Measurements from ENCODE around the gene ARHGAP31.
A peak's percentile ranks its signal among the peaks of the same experiment; 100 is the strongest.
"Not testable (repeated sequence)": the region's sequence is repeated elsewhere in the genome, so short reads cannot be mapped to it uniquely, and the experiment has no call there.

The ARHGAP31 gene

DNA sequence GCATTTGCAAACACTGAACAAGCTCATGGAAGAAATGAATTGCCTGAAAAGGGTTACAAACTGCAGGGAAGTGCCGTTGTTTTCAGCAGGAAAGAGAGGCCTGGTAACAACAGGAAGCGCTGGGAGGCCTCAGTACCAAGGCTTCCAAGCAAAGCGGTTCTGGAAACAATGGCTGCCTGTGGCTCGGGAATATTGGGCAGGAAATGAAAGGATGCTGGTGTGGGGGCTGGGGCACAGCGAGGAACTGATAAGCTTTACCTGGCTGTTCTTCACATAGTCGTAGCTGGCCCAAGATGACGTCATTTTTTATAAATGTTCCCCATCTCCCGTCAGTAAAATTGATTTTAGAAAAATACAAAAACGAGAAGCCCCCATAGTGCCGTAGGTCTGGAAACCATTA is 55.9 kb downstream of the ARHGAP31 start:
- peak; percentile 37 for DNase-seq

- DNase-seq: no peak
Measured at GRCh38 chr3:119351581-119351980, 57.4 kb downstream of the ARHGAP31 start.

GRCh38 chr3:119352034-119352609 is 57.9 kb downstream of the ARHGAP31 start:
- peak; percentile 43 for DNase-seq

DNA sequence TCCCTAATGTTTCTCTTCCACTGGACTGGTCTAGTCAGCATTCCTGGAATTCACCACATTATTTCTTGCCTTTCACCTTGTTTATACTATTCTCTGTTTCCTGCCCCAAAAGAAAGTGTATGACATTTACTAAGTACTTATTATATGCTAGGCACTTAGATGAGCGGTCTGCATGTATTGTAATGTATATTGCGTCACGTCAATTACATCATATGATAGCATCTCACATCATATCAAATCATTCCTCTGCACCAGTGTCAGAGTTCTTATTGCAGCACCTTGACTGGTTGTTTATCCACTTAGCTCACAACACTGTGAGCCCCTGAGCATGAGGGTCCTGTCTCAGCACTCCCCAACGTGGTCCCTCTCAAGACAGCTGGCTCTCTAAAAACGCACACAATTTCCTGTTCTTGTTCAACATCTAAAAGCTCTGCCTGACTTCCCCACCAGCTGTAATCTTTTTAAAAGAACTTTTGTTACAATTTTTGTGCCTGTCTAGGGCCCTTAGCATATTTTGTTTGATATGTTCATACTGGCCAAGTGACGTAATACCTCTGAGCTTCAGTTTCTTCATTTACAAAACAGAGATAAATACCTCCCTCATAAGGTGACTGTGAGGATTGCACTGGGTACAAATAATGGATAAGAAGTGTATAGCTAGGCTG is 58.8 kb downstream of the ARHGAP31 start:
- peak; percentile 69 for DNase-seq

GRCh38 chr3:119355608-119356007 is 61.4 kb downstream of the ARHGAP31 start:
- not testable (repeated sequence) for DNase-seq

GRCh38 chr3:119356646-119357045 is 62.5 kb downstream of the ARHGAP31 start:
- DNase-seq: peak; percentile 25

- no peak for DNase-seq
Measured at GRCh38 chr3:119357190-119357589, 63.0 kb downstream of the ARHGAP31 start.

- no peak for DNase-seq
Measured at GRCh38 chr3:119359476-119360326, 65.5 kb downstream of the ARHGAP31 start.

DNA sequence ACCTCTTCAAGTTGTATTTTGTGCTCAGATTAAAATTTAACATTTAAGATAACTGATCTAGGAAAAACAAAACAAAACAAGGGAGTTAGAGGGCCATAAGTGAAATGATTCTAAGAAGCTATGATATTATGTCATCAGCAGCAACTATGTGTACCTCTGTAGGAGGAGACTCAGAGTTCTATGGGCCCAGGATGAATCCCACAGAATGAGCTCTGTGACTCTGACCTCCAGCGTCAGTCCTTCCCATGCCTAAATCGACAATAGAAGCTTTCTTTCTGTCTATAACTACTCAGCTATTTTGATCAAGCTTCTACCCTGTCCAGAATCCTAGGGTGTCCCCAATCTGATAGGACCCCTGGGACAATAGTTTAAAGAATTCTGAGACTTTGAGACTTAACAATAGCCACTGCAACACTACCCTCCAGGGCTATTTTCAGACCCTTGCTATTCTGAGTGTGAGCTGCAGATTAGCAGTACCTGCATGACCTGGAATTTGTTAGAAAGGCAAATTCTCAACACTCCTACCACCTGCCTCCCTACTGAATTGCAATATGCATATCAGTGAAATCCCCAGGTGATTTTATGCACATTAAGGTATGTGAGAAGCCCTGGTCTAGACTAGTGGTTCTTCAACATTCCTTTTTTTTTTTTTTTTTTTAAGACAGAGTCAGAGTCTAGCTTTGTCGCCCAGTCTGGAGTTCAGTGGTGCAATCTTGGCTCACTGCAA is 66.7 kb downstream of the ARHGAP31 start:
- DNase-seq: no peak

DNA sequence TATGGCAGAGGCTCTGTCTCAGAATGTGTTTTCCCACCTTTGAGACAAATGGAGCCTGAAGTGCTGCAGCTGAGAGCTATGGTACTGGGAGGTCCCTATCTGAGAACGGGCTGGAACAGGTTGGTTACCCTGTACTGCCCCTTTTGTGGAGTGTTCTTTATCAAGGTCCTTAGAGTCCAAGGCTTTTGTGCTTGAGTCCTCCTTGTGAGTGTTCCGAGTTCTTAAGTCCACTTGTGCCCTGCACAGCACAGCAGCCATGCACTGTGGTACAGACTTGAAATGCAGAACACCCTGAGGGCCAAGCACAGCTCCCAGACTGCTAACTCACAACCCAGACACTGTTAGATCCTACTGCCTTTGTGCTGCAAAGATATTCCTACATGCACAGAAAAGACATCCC is 67.8 kb downstream of the ARHGAP31 start:
- no peak for DNase-seq

- no peak for DNase-seq
Measured at GRCh38 chr3:119362940-119363725, 69.0 kb downstream of the ARHGAP31 start.

- DNase-seq: no peak
Measured at GRCh38 chr3:119364401-119364800, 70.2 kb downstream of the ARHGAP31 start.

DNA sequence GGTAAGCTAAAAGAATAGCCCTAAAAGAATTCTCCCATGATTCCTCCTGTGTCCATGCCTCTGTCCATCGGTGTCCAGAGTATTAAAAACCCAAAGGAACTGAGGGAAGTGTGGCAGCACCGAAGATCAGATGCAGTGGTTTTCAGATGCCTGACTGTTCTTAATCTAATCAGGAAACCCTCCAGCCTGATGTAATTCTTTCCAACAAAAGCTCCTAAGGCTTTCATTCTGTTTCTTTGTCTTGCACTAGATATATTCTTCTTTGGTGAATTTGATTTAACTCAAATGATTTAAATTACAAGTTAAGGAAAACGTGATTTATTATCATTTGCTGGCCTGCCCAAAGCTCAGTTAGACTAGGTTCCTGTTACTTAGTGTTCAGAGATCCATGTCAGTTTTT is 71.2 kb downstream of the ARHGAP31 start:
- DNase-seq: no peak

- DNase-seq: no peak
Measured at GRCh38 chr3:119367000-119367399, 72.8 kb downstream of the ARHGAP31 start.

GRCh38 chr3:119368298-119368697 is 74.1 kb downstream of the ARHGAP31 start:
- peak; percentile 70 for DNase-seq

DNA sequence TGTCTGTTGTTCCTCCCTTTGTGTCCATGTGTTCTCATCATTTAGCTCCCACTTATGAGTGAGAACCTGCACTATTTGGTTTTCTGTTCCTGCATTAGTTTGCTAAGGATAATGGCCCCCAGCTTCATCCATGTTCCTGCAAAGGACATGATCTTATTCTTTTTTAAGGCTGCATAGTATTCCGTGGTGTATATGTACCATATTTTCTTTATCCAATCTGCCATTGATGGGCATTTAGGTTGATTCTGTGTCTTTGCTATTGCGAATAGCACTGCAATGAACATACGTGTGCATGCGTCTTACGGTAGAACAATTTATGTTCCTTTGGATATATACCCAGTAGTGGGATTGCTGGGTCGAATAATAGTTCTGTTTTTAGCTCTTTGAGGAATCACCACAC is 77.6 kb downstream of the ARHGAP31 start:
- not testable (repeated sequence) for DNase-seq

- no peak for DNase-seq
Measured at GRCh38 chr3:119375106-119375505, 80.9 kb downstream of the ARHGAP31 start.

- no peak for DNase-seq
Measured at GRCh38 chr3:119375510-119375909, 81.3 kb downstream of the ARHGAP31 start.

- no peak for DNase-seq
Measured at GRCh38 chr3:119376758-119377157, 82.6 kb downstream of the ARHGAP31 start.

DNA sequence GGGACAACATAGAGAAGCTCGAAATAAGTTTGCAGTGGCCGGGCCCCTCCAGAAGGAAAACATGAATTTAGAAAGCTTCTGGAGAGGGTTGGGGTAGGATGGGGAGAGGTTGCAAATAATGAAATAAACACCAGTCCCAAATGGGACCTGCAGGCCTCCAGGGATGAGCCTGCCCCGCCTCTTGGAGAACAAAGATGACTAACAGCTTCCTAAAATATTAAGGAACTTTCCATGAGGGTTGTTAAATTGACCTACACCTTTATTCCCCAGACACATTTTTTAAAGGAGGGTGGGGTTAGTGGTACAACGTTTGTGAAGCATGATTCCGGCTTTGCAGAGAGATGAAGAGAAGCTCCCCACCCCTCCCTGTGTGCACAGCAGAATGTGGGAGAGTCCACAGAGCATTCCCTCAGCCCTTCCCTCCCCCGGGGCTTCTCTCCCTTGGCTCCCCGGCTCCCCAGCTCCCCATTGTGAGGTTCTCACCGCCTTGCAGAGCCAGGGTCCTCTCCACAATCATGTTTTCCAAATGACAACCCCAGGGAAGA is 84.1 kb downstream of the ARHGAP31 start:
- DNase-seq: no peak

GRCh38 chr3:119380697-119381096 is 86.5 kb downstream of the ARHGAP31 start:
- DNase-seq: no peak

DNA sequence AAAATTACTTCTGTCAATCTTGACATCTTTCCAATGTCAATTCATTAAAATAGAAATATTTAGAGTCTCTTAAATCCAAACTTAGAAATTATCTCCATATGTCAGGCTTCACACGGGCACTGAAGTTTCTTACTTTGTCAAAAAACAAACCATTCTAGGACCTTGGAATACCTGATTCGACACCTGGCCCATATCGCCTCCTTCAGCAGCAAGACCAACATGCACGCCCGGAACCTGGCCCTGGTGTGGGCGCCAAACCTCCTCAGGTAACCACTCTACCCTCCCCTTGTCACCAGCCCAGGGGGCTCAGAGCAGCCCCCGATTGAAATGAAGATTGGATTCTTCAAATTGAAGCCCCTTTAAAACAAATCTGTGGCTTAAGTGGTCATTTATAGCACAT is 88.0 kb downstream of the ARHGAP31 start:
- no peak for DNase-seq

Data from fibroblast of skin of back (primary cell).